CD4-positive, alpha-beta T cell treated with Interleukin-10 for 1 hour (primary cell): ENCODE data around the gene MOGAT3.
"Not testable (repeated sequence)": the region's sequence is repeated elsewhere in the genome, so short reads cannot be mapped to it uniquely, and the experiment has no call there.

ENCODE experiments used
- DNase-seq: peaks from one replicate; pipeline ENCODE4 v3.0.0-alpha.2; 2020

MOGAT3 gene

DNA sequence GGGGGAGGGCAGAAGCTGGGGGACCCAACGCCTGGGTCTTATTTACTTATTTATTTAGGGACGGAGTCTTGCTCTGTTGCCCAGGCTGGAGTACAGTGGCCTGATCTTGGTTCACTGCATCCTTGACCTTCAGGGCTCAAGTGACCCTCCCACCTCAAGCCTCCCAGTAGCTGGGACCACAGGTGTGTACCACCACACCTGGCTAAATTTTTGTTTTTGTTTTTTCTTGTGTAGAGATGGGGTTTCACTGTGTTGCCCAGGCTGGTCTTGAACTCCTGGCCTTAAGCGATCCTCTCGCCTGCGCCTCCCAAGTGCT lies 1.7 kb upstream of the MOGAT3 start:
- DNase-seq: no peak

DNA sequence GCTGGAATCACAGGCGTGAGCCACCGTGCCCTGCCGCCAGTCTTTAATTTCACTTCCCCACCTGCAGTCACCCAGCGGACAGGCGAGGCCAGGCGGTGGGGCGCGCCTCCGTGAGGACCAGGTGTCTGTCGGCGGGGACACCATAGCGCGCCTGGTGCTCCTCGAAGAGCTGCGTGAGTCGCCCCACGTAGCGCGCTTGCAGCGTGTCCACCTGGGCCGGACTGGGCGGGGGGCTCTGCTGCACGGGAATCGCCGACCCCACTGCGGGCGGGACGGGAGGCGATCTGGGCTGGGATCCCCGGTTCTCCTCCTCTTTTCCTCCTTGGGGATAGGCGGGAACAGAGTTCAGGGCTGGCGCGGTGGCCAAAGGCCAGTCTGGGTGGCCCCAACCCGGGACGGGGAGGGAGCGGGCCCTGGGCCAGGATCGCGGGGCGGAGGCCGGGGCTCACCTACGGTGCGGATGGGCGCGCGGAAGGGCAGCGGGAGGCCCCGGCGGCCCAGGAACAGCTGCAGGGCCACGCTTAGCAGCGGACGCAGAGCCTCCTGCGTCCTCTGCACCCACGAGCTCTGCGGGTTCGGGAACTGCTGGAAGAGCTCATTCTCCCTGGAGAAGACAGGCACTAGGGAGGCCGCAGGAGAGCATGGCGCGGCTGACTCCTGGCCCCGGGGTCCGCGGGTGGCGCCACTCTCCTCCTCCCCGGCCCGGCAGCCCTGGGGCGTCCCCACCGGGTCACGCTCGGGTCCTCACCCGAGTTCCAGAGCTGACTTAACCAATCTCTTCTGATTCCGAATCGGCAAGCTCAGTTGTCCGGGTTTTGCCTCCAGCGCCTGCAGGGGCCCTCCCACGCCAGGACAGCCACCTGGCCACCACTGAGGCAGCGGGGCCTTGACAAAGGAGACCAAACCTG lies 1.1 kb upstream of the MOGAT3 start:
- DNase-seq: no peak

DNA sequence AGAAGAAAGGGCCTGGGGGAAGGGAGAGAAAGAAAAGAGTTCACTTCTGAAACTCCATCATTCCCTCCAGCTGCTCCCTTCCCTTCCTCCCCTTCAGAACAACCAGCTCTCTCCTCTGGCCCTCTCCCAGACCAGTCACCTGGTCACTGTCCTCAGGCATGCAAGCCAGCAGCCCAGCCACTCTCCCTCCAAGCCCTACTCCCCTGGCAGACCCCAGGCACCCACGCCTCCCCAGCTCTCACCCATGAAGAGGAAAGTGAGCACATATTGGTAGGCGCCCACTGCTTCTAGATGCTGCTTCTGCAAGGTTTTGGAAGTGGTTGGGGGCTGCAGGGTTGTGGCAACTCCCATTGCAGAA lies 353 bp downstream of the MOGAT3 start:
- DNase-seq: no peak

DNA sequence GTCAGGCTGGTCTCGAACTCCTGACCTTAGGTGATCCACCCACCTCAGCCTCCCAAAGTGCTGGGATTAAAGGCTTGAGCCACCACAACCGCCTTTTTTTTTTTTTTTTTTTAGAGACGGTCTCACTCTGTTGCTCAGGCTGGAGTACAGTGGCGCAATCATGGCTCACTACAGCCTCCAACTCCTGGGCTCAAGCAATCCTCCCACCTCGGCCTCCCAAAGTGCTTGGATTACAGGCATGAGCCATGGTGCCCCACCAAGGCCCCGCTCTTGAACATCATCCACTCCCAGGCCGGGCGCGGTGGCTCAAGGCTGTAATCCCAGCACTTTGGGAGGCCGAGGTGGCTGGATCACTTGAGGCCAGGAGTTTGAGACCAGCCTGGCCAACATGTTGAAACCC lies 1.3 kb downstream of the MOGAT3 start:
- not testable (repeated sequence) for DNase-seq

DNA sequence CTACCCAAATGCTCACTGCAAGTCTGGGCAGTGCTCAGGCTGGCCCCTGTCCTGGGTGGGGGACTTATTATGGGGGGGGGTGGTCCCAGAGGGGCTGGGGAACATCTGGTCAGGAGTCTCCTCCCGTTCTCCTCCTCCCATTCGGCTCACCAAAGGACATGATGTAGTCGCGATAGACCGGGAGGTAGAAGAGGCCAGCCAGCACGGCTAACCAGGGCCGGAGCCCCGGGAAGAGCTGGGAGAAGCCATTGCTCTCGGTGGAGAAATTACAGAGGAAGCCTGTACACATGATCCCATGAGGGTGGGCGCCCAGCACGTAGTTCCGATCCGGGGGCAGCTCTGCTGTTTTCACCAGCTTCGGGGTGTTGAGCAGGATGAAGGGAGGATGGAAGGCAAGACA lies 2.4 kb downstream of the MOGAT3 start:
- DNase-seq: no peak

DNA sequence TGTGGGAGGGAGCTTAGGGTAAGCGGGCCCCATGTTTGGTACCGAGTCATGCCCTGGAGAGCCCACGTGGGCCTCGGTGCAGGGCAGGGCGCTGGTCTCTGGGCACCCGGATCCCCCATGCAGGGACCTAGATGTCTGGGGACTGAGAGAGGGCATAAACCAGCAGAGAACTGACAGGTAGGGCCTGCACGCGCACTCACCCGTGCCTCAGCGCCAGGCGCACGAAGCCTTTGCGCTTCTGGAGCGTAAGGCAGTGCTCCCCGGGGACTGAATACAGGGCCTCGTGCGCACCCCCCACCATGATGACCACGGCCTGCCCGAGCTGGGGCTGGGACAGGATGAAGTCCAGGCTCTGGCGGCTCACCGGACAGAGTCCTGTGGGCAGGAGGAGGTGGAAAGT lies 2.8 kb downstream of the MOGAT3 start:
- no peak for DNase-seq

DNA sequence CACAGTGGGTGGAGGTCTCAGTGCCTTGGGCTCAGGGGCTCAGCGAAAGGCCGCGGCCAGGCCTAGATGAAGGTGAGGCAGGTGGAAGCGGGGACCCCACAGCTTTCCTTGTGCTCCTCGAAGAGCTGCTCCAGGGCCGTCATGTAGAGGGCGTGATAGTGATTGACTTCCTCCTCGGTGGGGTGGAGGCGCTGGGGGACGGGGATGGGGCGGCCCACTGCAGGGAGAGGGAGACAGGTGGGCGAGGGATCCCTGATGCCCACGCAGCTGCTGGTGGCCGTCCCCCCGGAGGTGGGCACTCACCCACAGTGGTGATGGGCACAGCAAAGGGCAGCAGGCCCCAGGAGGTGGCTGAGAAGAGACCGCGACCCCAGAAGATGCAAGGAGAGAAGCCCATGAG lies 5.0 kb downstream of the MOGAT3 start:
- DNase-seq: no peak

DNA sequence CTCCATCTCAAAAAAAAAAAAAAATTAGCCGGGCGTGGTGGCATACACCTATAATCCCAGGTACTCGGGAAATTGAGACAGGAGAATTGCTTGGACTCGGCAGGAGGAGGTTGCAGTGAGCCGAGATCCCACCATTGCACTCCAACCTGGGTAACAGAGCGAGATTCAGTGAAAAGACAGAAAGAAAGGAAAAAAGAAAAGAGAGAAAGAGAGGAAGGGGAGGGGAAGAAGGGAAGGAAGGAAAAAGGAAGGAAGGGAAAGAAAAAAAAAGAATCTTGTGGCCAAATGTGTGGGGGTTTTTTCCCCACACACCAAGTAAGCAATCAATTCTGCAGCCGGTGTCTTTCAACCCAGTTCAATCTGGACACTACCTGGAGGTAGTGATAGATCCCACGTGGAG lies 11.7 kb downstream of the MOGAT3 start:
- no peak for DNase-seq

DNA sequence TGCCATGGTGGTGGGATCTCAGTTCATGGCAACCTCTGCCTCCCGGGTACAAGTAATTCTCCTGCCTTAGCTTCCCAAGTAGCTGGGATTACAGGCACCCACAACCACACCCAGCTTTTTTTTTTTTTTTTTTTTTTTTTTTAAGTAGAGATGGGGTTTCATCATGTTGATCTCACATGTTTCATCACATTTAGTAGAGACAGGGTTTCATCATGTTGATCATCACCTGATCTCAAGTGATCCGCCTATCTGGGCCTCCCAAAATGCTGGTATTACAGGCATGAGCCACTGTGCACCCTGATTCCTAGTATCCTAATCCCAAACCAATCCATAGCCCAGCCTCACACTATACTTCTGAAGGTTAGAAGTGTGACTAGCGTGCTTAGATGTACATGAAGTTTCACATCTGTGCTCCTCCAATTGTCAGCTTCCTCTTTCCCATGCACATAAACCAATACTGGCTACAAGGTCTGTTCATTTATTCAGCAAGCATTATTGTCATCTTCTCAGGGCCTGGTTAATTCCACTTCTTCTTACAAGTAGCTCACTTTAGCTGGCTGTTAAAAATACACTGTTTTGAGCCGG lies 13.9 kb downstream of the MOGAT3 start:
- no peak for DNase-seq

DNA sequence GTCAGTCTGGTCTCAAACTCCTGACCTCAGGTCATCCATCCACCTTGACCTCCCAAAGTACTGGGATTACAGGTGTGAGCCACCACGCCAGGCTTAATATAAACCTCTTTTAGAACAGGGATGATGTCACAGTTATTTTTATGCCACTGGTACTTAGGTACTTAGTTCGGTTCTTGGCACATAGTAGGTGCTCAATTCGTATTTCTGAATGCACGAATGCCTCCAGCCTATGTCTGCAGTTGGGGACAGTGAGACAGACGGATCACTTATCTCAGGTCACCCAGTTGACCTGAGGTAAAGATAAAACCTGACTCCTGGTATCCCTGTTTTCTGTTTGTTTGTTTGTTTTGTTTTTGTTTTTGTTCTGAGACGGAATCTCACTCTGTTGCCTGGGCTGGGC lies 14.6 kb downstream of the MOGAT3 start:
- DNase-seq: no peak

DNA sequence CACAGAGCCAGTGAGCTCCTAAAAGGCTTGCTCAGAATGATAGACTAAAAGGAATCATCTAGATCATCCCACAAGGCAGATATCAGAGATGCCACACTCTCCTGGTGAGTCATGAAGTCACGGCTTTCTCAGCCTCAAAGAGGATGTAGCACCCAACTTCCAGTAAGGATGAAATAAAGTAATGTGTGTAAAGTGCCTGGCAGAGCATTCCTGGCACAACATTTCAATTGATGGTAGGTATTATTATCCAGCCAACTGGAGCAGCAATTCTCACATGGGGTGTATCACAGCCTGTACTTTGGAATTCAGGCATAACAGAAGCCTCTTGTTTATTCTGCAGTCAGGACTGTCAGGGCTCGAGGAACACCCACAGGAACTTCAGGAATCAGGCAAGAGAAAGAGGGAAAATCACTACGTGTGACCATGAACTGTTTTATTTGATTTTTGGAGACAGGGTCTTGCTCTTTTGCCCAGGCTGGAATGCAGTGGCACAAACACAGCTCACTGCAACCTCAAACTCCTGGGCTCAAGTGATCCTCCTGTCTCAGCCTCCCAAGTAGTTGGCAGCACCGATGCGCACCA lies 15.5 kb downstream of the MOGAT3 start:
- DNase-seq: no peak

DNA sequence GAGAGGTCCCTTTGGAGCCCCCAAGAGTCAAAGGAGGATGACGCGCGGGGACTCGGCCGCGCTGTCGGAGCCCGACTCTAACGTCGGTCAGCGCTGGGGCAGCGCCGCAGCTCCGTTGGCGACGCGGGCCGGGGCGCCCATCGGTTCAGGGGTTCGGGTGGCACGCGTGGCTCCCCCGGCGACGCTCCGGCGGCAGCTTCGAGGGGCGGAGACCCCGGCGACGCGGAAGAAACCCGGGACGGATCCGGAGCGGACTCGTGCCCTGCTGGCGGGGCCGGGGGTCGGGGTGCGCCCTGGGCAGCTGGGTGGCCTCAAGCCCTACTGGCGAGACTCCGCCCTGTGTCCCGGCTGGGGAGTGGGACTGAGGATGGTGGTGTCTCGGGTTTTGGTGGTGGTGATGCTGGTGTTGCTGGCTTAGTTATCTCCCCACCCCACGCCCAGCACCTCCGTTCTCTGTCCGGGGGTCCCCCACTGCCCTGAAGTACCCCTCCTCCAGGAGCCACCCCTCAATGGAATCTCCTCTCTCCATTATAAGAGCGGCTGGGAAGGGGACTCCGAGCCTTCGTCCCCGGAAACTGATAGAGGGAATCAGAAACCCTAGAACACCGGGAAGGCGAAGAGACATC lies 20.6 kb downstream of the MOGAT3 start, which contains the start of gene NAT16:
TSS of gene NAT16 (minus strand) at position 164 of the 626 bp plus-strand sequence. CDS start 5,486 bp downstream, outside the sequence.
- DNase-seq: no peak

DNA sequence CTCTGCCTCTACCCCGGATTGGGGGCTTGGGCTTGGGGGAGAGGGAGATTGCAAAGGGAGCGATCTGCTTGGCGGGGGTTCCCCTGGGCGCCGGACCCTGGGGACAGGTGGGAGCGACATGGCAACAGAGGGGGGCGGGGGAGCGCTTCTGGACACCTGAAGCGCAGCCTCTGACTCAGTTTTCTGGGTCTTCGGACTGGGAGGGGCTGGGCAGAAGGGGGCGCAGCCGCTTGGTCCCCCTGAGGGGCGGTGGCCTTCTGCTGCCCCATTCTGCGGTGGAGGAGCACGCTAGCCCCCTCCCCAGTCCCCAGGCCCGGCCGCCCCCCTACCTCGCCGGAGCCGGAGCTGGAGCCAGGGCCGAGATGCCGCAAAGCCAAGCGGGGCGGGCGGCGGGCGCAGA lies 21.1 kb downstream of the MOGAT3 start:
- no peak for DNase-seq

DNA sequence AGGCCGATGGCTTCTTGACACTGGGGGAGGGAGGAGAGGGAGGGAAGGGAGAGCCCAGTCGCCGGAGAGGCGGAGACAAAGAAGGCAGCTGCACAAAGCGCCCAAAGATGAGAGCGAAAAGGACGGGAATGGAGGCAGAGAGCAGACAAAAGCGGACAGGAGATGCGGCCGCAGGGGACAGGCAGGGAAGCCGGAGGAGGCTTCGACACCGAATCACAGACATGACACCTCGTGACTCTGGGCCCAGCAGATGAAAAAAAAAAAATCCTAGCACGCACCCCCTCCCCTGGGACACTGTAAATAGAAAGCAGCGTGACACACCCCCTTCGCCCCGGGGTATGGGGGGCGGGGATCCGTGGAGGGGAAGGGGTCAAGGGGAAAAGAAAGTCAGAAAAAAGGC lies 21.7 kb downstream of the MOGAT3 start:
- DNase-seq: no peak

DNA sequence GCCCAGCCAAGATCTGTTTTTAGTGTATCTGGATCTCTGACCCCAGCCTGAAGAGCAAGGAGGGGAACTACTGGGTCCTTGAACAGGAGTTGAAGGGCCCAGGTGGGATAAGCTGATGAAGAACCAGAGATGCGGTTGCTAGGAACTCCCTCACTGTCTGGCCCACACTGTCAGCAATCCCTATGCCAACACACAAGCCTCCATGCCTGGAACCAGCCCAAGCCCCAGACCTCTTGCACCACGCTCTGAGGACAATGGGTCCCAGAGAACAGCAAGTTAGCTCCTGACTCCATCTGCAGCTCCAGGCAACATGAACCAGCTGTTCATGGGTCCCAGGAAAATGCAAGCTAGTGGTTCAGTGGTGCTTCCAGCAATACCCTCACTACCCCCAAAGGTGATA lies 23.2 kb downstream of the MOGAT3 start:
- no peak for DNase-seq

DNA sequence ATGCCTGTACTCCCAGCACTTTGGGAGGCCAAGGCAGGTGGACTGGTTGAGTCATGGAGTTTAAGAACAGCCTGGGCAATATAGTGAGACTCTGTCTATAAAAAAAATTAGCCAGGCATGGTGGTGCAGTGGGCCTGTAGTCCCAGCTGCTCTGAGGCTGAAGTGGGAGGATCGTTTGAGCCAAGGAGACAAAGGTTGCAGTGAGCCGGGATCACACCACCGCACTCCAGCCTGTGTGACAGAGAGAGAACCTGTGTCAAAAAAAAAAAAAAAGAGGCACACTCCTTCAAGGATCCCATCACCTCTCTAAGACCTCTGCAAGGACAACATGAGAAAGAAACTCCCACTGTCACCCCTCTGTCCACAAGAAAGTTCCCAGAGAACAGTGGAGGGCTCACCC lies 25.2 kb downstream of the MOGAT3 start:
- no peak for DNase-seq

DNA sequence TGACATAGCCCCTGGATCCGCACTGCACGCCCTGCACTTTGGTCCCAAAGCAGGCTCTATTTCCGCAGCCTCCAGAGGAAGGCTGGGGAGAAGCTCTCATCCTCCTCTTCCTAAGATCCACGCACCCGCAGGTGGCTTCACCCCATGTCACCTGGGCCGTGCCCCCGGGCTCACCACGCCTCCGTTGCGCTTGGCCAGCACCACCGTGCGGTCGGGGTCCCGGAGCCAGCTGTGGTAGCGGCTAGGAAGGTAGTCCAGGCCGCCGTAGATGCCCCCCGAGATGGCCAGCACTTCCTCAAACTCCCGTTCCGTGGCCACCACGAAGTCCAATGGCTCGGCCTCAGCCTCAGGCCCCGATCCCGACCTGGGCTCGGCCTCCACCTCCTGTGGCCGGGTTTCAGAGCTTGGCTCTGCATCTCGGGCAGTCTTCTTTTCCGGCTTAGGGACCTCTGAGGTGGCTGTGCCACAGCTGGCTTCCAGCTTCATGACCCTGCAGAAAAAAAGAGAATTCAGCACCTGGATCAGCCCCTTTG lies 26.4 kb downstream of the MOGAT3 start:
- no peak for DNase-seq

DNA sequence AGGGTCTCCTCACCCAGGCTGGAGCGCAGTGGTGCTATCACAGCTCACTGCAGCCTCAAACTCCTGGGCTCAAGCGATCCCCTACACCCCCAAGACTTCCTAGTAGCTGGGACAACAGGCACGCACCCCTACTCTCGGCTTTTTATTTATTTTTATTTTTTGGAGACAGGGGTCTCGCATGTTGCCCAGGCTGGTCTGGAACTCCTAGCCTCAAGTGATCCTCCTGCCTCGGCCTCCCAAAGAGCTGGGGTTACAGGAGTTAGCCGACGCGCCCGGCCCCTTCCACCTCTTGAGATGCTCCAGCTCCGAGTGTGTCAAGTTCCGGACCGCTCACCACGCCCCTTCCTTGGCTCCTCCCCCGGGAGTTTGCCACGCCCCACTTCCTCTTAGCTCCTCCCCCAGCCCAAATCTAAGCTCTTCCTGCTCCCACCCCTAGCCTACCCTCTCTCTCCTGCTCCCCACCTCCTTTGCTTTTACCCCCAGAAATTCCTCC lies 27.0 kb downstream of the MOGAT3 start:
- DNase-seq: peak; percentile 74

DNA sequence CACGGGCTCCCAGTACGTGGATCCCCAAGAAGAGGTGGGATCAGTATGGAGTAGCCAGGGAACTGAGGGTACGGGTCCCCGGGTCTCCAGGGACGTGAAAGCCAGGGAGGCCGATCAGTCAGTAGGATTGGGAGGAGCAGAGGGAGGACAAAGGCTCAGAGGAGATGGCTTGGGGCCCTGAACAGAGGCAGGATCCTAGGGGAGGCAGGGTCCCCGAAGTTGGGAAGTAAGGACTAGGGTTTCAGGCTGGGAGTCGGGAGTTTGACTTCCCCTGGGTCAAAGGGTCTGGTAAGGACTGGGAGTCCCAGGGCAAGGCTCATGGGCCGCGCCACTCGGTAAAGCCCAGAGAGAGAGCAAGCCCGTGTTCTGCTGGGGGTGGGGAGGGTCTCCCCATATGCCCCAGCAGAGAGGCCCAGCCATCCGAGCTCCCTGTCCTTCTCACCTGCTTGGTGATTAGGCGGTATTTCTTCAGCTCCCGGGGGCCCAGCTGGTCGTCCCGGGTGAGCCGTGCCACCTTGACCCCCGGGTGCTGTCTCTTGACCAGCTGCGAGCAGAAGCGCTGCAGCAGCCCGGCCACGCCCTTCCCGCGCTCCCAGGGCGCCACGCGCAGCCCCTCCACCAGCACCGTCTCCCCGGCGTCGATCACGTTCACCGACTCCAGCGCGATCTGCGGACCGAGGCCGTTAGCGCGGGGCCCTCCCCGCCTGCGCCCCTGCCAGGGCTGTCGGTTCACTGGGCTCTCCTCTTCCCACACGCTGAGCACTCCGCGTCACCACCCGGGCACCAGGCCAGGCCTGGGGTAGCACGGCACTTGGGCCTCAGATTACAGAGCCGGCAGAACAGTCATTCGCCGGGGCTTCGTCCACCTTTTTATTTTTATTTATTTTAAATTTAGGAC lies 27.7 kb downstream of the MOGAT3 start:
- no peak for DNase-seq

DNA sequence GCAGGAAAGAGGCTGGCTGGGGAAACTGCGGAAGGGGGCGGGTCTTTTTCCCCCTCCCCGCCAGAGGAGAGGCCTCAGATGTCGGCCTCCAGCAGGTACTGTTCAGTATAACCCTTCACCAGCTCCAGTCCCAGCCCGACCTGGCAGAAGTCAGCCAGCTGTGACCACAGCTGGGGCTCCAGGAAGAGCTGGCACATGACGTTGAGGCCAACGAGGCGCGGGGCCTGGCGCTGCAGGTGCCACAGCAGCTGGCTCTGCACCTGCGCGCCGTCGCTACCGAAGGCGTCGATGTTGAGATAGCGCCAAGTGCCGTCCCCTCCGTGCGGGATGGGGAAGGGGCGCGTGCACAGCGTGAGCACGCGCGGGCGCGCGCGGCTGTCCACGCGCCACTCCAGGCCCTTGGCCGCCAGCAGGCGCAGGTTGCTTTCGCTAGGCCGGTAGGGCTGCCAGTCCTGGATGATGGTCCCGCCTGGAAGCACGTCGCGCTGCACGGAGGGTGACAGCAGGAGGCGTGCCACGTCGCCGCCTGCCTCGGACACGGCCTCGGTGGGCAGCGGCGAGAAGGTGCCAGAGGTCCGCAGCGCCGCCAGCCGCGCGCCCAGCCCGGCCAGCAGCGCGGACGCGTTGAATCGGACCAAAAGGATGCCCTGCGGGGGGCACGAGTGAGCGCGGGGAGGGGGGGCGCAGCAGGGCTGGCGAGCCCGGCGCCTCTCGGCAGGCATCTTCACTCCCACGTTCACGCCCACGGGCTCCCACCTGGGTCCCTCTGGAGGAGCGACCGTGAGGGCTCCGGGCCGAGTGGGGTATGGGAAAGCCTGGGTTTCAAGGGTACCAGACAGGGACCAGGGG lies 28.6 kb downstream of the MOGAT3 start:
- DNase-seq: no peak

DNA sequence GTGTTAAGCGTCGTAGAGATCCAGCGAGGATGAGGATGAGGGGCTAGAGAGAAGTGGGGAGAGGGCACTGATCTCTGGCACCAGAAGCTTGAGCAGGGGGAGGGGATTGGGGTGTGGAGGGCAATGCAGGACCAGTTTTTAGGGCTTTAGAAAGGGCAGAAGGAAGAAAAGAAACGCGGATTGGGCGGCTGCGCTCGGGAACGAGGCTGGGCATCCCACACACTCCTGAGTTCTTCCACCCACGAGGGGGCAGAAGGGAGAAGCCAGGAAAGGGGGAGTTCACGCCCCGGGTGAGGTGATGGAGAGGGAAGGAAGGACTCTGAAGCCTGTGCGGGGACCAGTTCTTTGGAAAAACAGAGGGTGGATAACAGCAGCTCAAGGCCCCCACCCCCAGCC lies 29.4 kb downstream of the MOGAT3 start:
- no peak for DNase-seq
